ENCODE measurements around the gene DENND6A. TPM values are rescaled to one million over a fixed set of nuclear protein-coding genes. Genes with fewer than 3 reads are reported as not detected.

Gene DENND6A
- total RNA-seq, 1 experiment from 2014 or later, result 21.8 TPM

- peaks cover 6% of the 10 kb centered on the region for H3K4me1 Mint-ChIP-seq (ENCODE audit: low read depth, unreplicated experiment)
- no peak overlapping the region for H3K27ac Mint-ChIP-seq (ENCODE audit: unreplicated experiment)
- H3K36me3 Mint-ChIP-seq (ENCODE audit: insufficient read depth, unreplicated experiment), result no peaks in the 10 kb centered on the region
- ChIA-PET POLR2A (no interaction called here), CTCF (no interaction called here)
- no peaks in the 10 kb centered on the region for H3K27me3 Mint-ChIP-seq (ENCODE audit: insufficient read depth, unreplicated experiment)
- H3K9me3 ChIP-seq, result no peaks in the 10 kb centered on the region
- no peak overlapping the region for H3K4me3 ChIP-seq (ENCODE audit: low read depth, low read length)
- intact Hi-C loops (cut with micrococcal nuclease; ENCODE audit: unreplicated experiment), result no loop called here
- TF ChIP-seq CTCF (IDR thresholded peaks at IDR 0.05; ENCODE audit: insufficient read depth in 1 of 2, low read depth in 1 of 2, low read length in 1 of 2, severe bottlenecking in 1 of 2, unreplicated experiment in 1 of 2), result no peak
- no peaks in the 10 kb centered on the region for H3K9me3 Mint-ChIP-seq (ENCODE audit: unreplicated experiment)
- no peak for DNase-seq
- H3K4me1 ChIP-seq, result no peaks in the 10 kb centered on the region; the same call in 1 of the 2 replicates
- no peaks in the 10 kb centered on the region for H3K27me3 ChIP-seq (replicated peaks; ENCODE audit: control insufficient read depth, insufficient read depth, low read length)
- H3K4me3 Mint-ChIP-seq (ENCODE audit: unreplicated experiment), result no peak overlapping the region
- BruUV-seq (replicated peaks), result no TSS peak
- no peaks in the 10 kb centered on the region for H3K36me3 ChIP-seq (ENCODE audit: control insufficient read depth, insufficient read depth, low read length)
These were observed 45.0 kb upstream of the DENND6A start for GRCh38 chr3:57737840-57738239.

- intact Hi-C loops (cut with micrococcal nuclease; ENCODE audit: unreplicated experiment), result no loop called here
- BruUV-seq (replicated peaks), result no TSS peak
- no peak for TF ChIP-seq CTCF (IDR thresholded peaks at IDR 0.05; ENCODE audit: insufficient read depth in 1 of 2, low read depth in 1 of 2, low read length in 1 of 2, severe bottlenecking in 1 of 2, unreplicated experiment in 1 of 2)
- Histone ChIP-seq H3K9me3 (no peaks in the 10 kb centered on the region), H3K27me3 (replicated peaks; ENCODE audit: control insufficient read depth, insufficient read depth, low read length) (no peaks in the 10 kb centered on the region), H3K36me3 (ENCODE audit: control insufficient read depth, insufficient read depth, low read length) (no peaks in the 10 kb centered on the region), H3K4me3 (ENCODE audit: low read depth, low read length) (no peak overlapping the region), H3K4me1 (no peaks in the 10 kb centered on the region; the same call in 1 of the 2 replicates)
- Mint-ChIP-seq H3K4me1 (ENCODE audit: low read depth, unreplicated experiment) (peaks cover 6% of the 10 kb centered on the region), H3K4me3 (ENCODE audit: unreplicated experiment) (no peak overlapping the region), H3K9me3 (ENCODE audit: unreplicated experiment) (no peaks in the 10 kb centered on the region), H3K27me3 (ENCODE audit: insufficient read depth, unreplicated experiment) (no peaks in the 10 kb centered on the region), H3K27ac (ENCODE audit: unreplicated experiment) (no peak overlapping the region), H3K36me3 (ENCODE audit: insufficient read depth, unreplicated experiment) (no peaks in the 10 kb centered on the region)
- POLR2A ChIA-PET, result interaction anchor here (0.7 kb wide), 1 partner anchor 63 kb away, joined by 11 read pairs; no protein-coding TSS in a partner anchor
- no peak for DNase-seq
- CTCF ChIA-PET, result no interaction called here
These were observed 42.5 kb upstream of the DENND6A start for GRCh38 chr3:57735405-57735804.

- TF ChIP-seq CTCF (IDR thresholded peaks at IDR 0.05; ENCODE audit: insufficient read depth in 1 of 2, low read depth in 1 of 2, low read length in 1 of 2, severe bottlenecking in 1 of 2, unreplicated experiment in 1 of 2), result no peak
- Mint-ChIP-seq H3K36me3 (ENCODE audit: insufficient read depth, unreplicated experiment) (no peaks in the 10 kb centered on the region), H3K27me3 (ENCODE audit: insufficient read depth, unreplicated experiment) (no peaks in the 10 kb centered on the region), H3K9me3 (ENCODE audit: unreplicated experiment) (no peaks in the 10 kb centered on the region), H3K4me1 (ENCODE audit: low read depth, unreplicated experiment) (peaks cover 13% of the 10 kb centered on the region), H3K4me3 (ENCODE audit: unreplicated experiment) (no peak overlapping the region), H3K27ac (ENCODE audit: unreplicated experiment) (no peak overlapping the region)
- H3K4me1 ChIP-seq, result peaks cover 4% of the 10 kb centered on the region; the same call in 1 of the 2 replicates
- no TSS peak for BruUV-seq (replicated peaks)
- ChIA-PET CTCF (no interaction called here), POLR2A (no interaction called here)
- no peaks in the 10 kb centered on the region for H3K27me3 ChIP-seq (replicated peaks; ENCODE audit: control insufficient read depth, insufficient read depth, low read length)
- no peaks in the 10 kb centered on the region for H3K9me3 ChIP-seq
- H3K36me3 ChIP-seq (ENCODE audit: control insufficient read depth, insufficient read depth, low read length), result no peaks in the 10 kb centered on the region
- no peak overlapping the region for H3K4me3 ChIP-seq (ENCODE audit: low read depth, low read length)
- DNase-seq, result no peak
- intact Hi-C loops (cut with micrococcal nuclease; ENCODE audit: unreplicated experiment), result no loop called here
These were observed 40.9 kb upstream of the DENND6A start for GRCh38 chr3:57733790-57734189.
